ENCODE measurements around the gene COL18A1. TPM values are rescaled to one million over a fixed set of nuclear protein-coding genes. Genes with fewer than 3 reads are reported as not detected.

Gene COL18A1
- total and polyA plus RNA-seq, 10 donors = 35.0 to 208 (median 86.4) TPM

DNA sequence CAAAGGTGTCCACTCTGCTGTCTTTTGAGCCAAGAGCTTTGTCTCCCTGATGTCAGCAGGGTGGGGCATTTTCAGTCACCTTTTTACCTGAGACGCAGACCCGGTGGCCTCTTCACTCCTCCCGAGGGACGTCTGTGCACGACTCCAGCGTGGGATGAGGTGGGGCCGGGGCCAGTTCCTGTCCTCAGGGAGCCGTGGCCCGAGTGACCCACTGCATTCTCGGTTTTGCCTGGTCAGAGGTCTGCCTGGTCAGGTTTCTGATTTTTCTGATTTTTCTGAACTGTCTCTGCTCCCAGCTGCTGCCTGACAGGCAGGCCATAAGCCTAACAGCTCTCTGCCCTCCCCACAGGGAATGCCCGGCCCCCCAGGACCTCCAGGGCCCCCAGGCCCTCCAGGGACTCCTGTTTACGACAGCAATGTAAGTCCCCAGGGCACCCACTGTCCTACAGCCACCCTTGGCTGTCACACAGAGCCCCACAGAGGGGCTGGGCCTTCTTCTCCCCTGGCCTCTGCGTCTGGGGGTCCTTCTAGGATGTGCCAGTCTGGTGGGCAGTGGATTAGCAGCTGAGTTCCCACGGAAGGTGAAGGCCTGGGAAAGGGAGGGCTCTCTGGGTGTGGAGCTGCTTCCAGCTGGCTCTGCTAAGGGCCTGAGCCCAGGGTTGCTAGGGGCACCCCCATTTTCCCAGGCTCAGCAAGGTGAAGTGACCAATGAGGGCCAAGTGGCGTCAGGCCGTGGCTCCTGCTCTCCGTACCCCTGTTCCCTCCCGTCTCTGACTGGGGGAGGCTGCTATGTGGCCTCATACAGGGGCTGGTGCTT is 91.4 kb downstream of the COL18A1 start:
- intact Hi-C loops (cut with DNase I; ENCODE audit: low total_unique reads) = no loop called here

DNA sequence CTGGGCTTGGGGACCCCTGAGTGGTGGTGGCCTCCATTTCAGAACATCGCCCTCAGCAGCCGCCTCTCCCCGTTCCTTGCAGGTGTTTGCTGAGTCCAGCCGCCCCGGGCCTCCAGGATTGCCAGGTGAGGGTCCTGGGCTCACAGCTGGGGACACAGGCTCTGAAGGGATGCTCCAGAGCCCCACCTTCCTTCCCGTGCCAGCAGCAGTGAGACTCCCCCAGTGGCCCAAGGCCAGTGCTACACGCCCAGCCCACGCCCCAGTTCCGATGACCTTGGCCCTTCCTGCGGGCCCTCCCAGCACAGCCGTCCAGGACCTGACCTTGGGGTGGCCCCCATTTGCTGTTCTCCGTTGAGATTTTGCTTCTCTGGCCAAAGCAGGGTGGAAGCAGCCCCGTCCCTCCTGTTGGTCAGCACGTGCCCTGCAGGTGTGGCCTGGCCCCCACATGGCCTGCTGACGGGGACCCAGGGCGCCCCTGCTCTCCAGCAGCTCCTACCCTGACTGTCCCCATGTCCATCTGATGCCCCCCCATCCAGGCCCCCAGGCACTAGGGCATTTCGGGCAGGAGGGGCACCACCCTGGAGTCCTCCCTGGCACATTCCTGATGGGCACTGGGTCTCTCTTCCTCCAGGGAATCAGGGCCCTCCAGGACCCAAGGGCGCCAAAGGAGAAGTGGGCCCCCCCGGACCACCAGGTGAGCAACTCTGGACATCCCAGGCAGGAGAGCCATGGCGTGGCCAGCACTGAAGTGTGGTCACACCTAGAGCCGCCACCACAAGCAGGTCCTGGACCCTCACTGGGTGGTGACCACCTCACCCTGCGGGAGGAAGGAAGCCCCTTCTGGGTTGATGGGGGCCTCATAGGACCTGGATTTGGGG is 92.2 kb downstream of the COL18A1 start:
- Histone ChIP-seq H3K36me3 (peaks cover 0 to 75% (median 10%) of the 10 kb centered on the region in 6 donors), H3K27me3 (replicated peaks in 1 of 7) (no peaks in the 10 kb centered on the region), H3K9me3 (no peaks in the 10 kb centered on the region), H3K27ac (no peak overlapping the region), H3K4me3 (no peak overlapping the region), H3K4me1 (peaks cover 0 to 16% (median 6%) of the 10 kb centered on the region in 6 donors)
- DNase-seq = peak; percentile 80
- TF ChIP-seq POLR2A (IDR thresholded peaks at IDR 0.05) (no peak), CTCF (IDR thresholded peaks at IDR 0.05 in 8 of 11, conservative IDR thresholded peaks at IDR 0.05 in 3 of 11) (peak in 1 of 11 experiments; percentile 7), POLR2AphosphoS5 (IDR thresholded peaks at IDR 0.05) (peak in 2 of 3 donors; percentile 61 to 77)
- 76 to 89% (median 83%) methylated on average over 11 to 22 of the region's 22 CpGs for WGBS, 5 donors
- intact Hi-C loops (cut with DNase I; ENCODE audit: low total_unique reads) = no loop called here

More for the DNA sequence above, 91.4 kb downstream of the COL18A1 start:
- Histone ChIP-seq H3K9me3 (no peaks in the 10 kb centered on the region), H3K4me3 (no peak overlapping the region), H3K36me3 (peaks cover 0 to 83% (median 10%) of the 10 kb centered on the region in 6 donors), H3K4me1 (peaks cover 0 to 16% (median 6%) of the 10 kb centered on the region in 6 donors), H3K27me3 (replicated peaks in 1 of 7) (no peaks in the 10 kb centered on the region), H3K27ac (peak overlapping the region in 1 of 8 donors; percentile 22)
- TF ChIP-seq CTCF (IDR thresholded peaks at IDR 0.05 in 8 of 11, conservative IDR thresholded peaks at IDR 0.05 in 3 of 11) (no peak), POLR2A (IDR thresholded peaks at IDR 0.05) (no peak), POLR2AphosphoS5 (IDR thresholded peaks at IDR 0.05) (no peak)
- peak; percentile 62 for DNase-seq
- WGBS, 5 donors = 71 to 81% (median 77%) methylated on average over 17 to 18 of the region's 18 CpGs

- WGBS, 5 donors = 95 to 96% (median 96%) methylated on average over 32 to 39 of the region's 39 CpGs
- Histone ChIP-seq H3K4me3 (no peak overlapping the region), H3K36me3 (peaks cover 0 to 66% (median 10%) of the 10 kb centered on the region in 6 donors), H3K27ac (no peak overlapping the region), H3K4me1 (peaks cover 0 to 16% (median 6%) of the 10 kb centered on the region in 6 donors), H3K9me3 (no peaks in the 10 kb centered on the region), H3K27me3 (replicated peaks in 1 of 7) (no peaks in the 10 kb centered on the region)
- DNase-seq = peak; percentile 58
- intact Hi-C loops (cut with DNase I; ENCODE audit: low total_unique reads) = no loop called here
- TF ChIP-seq POLR2AphosphoS5 (IDR thresholded peaks at IDR 0.05) (no peak), POLR2A (IDR thresholded peaks at IDR 0.05) (no peak), CTCF (IDR thresholded peaks at IDR 0.05 in 8 of 11, conservative IDR thresholded peaks at IDR 0.05 in 3 of 11) (no peak)
Measured at GRCh38 chr21:45497846-45498645, 93.1 kb downstream of the COL18A1 start.

Measured in spleen (tissue), 11 donors.